ENCODE data around the gene CRCP. TPM values are rescaled to one million over a fixed set of nuclear protein-coding genes. Genes with fewer than 3 reads are reported as not detected.
A peak's percentile ranks its signal among the peaks of the same experiment; 100 is the strongest.
"Not testable (repeated sequence)": the region's sequence is repeated elsewhere in the genome, so short reads cannot be mapped to it uniquely, and the experiment has no call there.

Gene CRCP
- total RNA-seq, 1 donor from 2014 or later = 56.5 TPM

DNA sequence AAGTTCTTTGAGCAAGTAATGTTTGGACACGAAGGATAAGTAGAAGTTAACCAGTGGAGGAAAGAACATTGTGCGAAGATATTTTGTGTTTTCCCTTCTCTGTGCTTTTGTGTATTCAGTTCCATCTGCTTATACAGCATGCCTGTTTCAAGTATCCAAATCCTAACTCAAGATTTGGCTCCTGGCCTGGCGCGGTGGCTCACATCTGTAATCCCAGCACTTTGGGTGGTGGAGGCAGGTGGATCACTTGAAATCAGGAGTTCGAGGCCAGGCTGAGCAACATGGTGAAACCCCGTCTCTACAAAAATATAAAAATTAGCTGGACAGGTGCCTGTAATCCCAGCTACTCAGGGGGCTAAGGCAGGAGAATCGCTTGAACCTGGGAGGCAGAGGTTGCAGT is 49.7 kb downstream of the CRCP start:
- H3K27me3 ChIP-seq = no peaks in the 10 kb centered on the region
- no peak overlapping the region for H3K27ac ChIP-seq
- H3K4me1 ChIP-seq = no peaks in the 10 kb centered on the region
- TF ChIP-seq CTCF (IDR thresholded peaks at IDR 0.05) (no peak), POLR2A (IDR thresholded peaks at IDR 0.05) (no peak), POLR2AphosphoS5 (IDR thresholded peaks at IDR 0.05; ENCODE audit: insufficient read depth in 1 of 2, low read depth in 1 of 2) (no peak)
- H3K4me3 ChIP-seq = no peak overlapping the region
- intact Hi-C loops (cut with DNase I) = no loop called here
- no peaks in the 10 kb centered on the region for H3K9me3 ChIP-seq
- H3K36me3 ChIP-seq = no peaks in the 10 kb centered on the region
- no peak for DNase-seq (ENCODE audit: extremely low spot score in 2 of 2)

GRCh38 chr7:66167773-66168387 is 53.2 kb downstream of the CRCP start:
- Histone ChIP-seq H3K36me3 (no peaks in the 10 kb centered on the region), H3K27me3 (no peaks in the 10 kb centered on the region), H3K4me1 (no peaks in the 10 kb centered on the region), H3K9me3 (no peaks in the 10 kb centered on the region), H3K27ac (no peak overlapping the region), H3K4me3 (no peak overlapping the region)
- DNase-seq (ENCODE audit: extremely low spot score in 2 of 2) = no peak
- intact Hi-C loops (cut with DNase I) = no loop called here
- TF ChIP-seq CTCF (IDR thresholded peaks at IDR 0.05) (no peak), POLR2A (IDR thresholded peaks at IDR 0.05) (no peak), POLR2AphosphoS5 (IDR thresholded peaks at IDR 0.05; ENCODE audit: insufficient read depth in 1 of 2, low read depth in 1 of 2) (no peak)

GRCh38 chr7:66169616-66170015 is 55.0 kb downstream of the CRCP start:
- H3K27me3 ChIP-seq = no peaks in the 10 kb centered on the region
- no peaks in the 10 kb centered on the region for H3K4me1 ChIP-seq
- H3K36me3 ChIP-seq = no peaks in the 10 kb centered on the region
- intact Hi-C loops (cut with DNase I) = no loop called here
- no peaks in the 10 kb centered on the region for H3K9me3 ChIP-seq
- TF ChIP-seq POLR2A (IDR thresholded peaks at IDR 0.05) (no peak), CTCF (IDR thresholded peaks at IDR 0.05) (no peak), POLR2AphosphoS5 (IDR thresholded peaks at IDR 0.05; ENCODE audit: insufficient read depth in 1 of 2, low read depth in 1 of 2) (no peak)
- H3K27ac ChIP-seq = peak overlapping the region; percentile 69
- no peak for DNase-seq (ENCODE audit: extremely low spot score in 2 of 2)
- no peak overlapping the region for H3K4me3 ChIP-seq

- no peaks in the 10 kb centered on the region for H3K9me3 ChIP-seq
- peak overlapping the region; percentile 69 for H3K27ac ChIP-seq
- no peaks in the 10 kb centered on the region for H3K36me3 ChIP-seq
- intact Hi-C loops (cut with DNase I) = no loop called here
- no peaks in the 10 kb centered on the region for H3K4me1 ChIP-seq
- no peaks in the 10 kb centered on the region for H3K27me3 ChIP-seq
- peak in 1 of 2 donors; percentile 91 for DNase-seq (ENCODE audit: extremely low spot score in 2 of 2)
- TF ChIP-seq POLR2A (IDR thresholded peaks at IDR 0.05) (no peak), POLR2AphosphoS5 (IDR thresholded peaks at IDR 0.05; ENCODE audit: insufficient read depth in 1 of 2, low read depth in 1 of 2) (peak; percentile 32 to 55)
- no peak overlapping the region for H3K4me3 ChIP-seq
These were observed 55.9 kb downstream of the CRCP start for GRCh38 chr7:66170309-66171231.

DNA sequence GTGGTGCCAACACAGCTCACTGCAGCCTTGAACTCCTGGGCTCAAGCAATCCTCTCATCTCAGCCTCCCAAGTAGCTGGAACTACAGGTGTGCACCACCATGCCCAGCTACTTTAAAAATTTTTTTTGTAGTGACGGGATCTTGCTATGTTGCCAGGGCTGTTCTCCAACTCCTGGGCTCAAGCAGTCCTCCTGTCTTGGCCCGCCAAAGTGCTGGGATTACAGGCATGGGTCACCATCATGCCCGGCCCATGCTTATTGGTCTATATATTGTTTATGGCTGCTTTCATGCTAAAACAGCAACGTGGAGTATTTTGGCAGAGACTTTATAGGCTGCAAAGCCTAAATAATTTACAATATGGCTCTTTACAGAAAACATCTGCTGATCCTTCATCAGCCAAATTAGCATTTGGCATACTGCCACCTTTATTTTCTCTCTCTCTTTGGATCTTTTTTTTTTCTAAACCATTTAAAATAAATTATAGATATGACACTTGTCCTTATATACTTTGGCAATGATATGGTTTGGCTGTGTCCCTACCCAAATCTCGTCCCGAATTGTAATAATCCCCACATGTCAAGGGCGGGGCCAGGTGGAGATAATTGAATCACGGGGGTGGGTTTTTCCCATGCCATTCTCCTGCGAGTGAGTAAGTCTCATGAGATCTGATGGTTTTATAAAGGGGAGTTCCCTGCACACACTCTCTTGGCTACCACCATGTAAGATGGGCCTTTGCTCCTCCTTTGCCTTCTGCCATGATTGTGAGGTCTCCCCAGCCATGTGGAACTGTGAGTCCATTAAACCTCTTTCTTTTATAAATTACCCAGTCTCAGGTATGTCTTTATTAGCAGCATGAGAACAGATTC is 58.1 kb downstream of the CRCP start:
- H3K36me3 ChIP-seq; H3K4me3 ChIP-seq; DNase-seq (ENCODE audit: extremely low spot score in 2 of 2); H3K27ac ChIP-seq; intact Hi-C loops (cut with DNase I); H3K4me1 ChIP-seq; H3K9me3 ChIP-seq; H3K27me3 ChIP-seq: not testable (repeated sequence)
